Measurements from ENCODE around the gene TMEM106B.
"Not testable (repeated sequence)": the region's sequence is repeated elsewhere in the genome, so short reads cannot be mapped to it uniquely, and the experiment has no call there.

The TMEM106B gene

DNA sequence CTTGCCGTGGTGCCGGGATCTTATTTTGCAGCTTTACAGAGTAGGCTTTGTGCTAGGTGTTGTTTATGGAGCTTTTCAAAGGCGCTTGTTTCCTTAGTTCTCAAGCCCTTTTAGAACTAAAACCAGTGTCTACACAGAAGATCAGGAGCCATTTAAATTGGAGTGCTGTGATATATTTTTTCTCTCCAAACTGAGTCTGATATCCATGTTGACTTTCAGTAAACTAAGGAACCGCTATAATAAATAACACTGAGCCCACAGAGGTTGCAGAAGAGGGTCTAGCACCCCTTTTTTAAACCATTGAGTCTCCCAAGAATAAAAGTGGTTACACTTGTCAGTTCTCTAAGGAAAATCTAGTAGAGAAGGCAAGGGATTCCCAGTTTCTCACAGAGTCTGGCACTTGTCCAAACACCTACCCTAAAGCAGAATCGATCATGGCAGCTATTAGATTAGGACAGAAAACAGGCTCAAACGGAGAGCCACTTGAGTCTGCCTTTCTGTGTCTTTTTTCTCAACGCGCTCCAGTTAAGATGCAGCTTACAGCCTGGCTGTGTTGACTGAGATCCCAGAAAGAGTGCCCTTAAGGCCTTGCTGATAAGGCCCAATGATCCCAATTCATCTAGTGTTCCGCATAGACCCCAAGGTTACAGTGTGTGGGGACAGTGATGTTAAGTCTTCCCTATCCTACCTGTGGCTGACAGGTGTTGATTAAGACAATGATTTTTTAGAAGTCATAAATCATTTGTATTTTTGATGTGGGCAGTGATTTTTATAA, 804 bp downstream of the TMEM106B start:
- DNase-seq (ENCODE audit: low read depth): peak; percentile 25
- H3K4me3 ChIP-seq (ENCODE audit: control insufficient read depth, low read depth, low read length): peak overlapping the region; percentile 70
- no peak for TF ChIP-seq CTCF (conservative IDR thresholded peaks at IDR 0.05; ENCODE audit: control insufficient read depth, insufficient read depth, low read depth, low read length)

GRCh38 chr7:12217311-12217710, 6.2 kb downstream of the TMEM106B start:
- DNase-seq (ENCODE audit: low read depth): no peak
- H3K4me3 ChIP-seq (ENCODE audit: control insufficient read depth, low read depth, low read length): no peak overlapping the region
- TF ChIP-seq CTCF (conservative IDR thresholded peaks at IDR 0.05; ENCODE audit: control insufficient read depth, insufficient read depth, low read depth, low read length): no peak

GRCh38 chr7:12220389-12221046, 9.4 kb downstream of the TMEM106B start:
- H3K4me3 ChIP-seq (ENCODE audit: control insufficient read depth, low read depth, low read length): no peak overlapping the region
- DNase-seq (ENCODE audit: low read depth): no peak
- no peak for TF ChIP-seq CTCF (conservative IDR thresholded peaks at IDR 0.05; ENCODE audit: control insufficient read depth, insufficient read depth, low read depth, low read length)

GRCh38 chr7:12221414-12221813, 10.3 kb downstream of the TMEM106B start:
- no peak overlapping the region for H3K4me3 ChIP-seq (ENCODE audit: control insufficient read depth, low read depth, low read length)
- no peak for DNase-seq (ENCODE audit: low read depth)
- no peak for TF ChIP-seq CTCF (conservative IDR thresholded peaks at IDR 0.05; ENCODE audit: control insufficient read depth, insufficient read depth, low read depth, low read length)

GRCh38 chr7:12222889-12223579, 11.9 kb downstream of the TMEM106B start:
- DNase-seq (ENCODE audit: low read depth): no peak
- no peak overlapping the region for H3K4me3 ChIP-seq (ENCODE audit: control insufficient read depth, low read depth, low read length)
- TF ChIP-seq CTCF (conservative IDR thresholded peaks at IDR 0.05; ENCODE audit: control insufficient read depth, insufficient read depth, low read depth, low read length): no peak

DNA sequence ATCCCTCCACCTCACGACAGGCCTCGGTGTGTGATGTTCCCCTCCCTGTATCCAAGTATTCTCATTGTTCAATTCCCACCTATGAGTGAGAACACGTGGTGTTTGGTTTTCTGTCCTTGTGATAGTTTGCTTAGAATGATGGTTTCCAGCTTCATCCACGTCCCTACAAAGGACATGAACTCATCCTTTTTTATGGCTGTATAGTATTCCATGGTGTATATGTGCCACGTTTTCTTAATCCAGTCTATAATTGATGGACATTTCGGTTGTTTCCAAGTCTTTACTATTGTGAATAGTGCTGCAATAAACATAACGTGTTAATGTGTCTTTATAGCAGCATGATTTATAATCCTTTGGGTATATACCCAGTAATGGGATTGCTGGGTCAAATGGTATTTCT, 13.9 kb downstream of the TMEM106B start:
- not testable (repeated sequence) for DNase-seq (ENCODE audit: low read depth); H3K4me3 ChIP-seq (ENCODE audit: control insufficient read depth, low read depth, low read length)

GRCh38 chr7:12226756-12227155, 15.7 kb downstream of the TMEM106B start:
- no peak for DNase-seq (ENCODE audit: low read depth)

More at GRCh38 chr7:12226756-12227155, 15.7 kb downstream of the TMEM106B start:
- TF ChIP-seq CTCF (conservative IDR thresholded peaks at IDR 0.05; ENCODE audit: control insufficient read depth, insufficient read depth, low read depth, low read length): no peak
- H3K4me3 ChIP-seq (ENCODE audit: control insufficient read depth, low read depth, low read length): no peak overlapping the region
